OCI-M2 (cell line): ENCODE measurements around the gene JUND.

Experiments
- DNase-seq: peaks from one replicate; lab custom pipeline; 2025; ENCODE audit not compliant: unreplicated experiment; lab: John Stamatoyannopoulos, UW

JUND gene

GRCh38 chr19:18290302-18291018 lies 9.0 kb upstream of the JUND start:
- DNase-seq = no peak

- no peak for DNase-seq
Measured at GRCh38 chr19:18289471-18290301, 8.3 kb upstream of the JUND start.

GRCh38 chr19:18287836-18288772 lies 6.7 kb upstream of the JUND start:
- DNase-seq = no peak

DNA sequence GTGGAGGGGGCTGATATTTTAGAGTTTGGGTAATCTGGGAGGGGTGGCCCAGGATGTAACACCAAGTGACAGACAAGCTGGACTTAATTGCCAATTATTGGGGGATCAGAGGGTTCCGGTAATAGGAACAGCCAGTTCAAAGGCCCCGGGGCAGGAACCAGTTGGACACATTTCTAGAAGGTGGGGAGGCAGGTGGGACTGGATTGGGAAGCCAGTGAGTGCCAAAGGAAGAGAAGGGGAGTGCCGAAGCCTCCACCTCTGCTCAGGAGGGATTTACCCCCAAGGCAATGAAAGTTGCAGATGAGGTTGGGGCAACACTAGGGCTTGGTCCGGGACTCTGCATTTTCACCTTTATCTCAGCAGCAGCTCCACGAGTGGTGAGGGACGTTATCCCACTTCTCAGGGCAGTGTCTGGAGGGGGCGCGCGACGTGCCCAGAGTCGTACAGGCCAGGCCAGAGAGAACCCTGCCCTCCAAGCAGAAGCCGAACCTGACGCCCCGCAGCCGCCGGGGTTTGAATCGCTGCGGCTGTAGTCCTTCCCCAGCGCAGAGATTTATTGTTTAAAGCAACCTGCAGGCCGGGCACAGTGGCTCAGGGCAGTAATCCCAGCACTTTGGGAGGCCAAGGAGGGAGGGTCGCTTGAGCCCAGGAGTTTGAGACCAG lies 5.7 kb upstream of the JUND start:
- DNase-seq = no peak

- no peak for DNase-seq
Measured at GRCh38 chr19:18284712-18285360, 3.4 kb upstream of the JUND start.

DNA sequence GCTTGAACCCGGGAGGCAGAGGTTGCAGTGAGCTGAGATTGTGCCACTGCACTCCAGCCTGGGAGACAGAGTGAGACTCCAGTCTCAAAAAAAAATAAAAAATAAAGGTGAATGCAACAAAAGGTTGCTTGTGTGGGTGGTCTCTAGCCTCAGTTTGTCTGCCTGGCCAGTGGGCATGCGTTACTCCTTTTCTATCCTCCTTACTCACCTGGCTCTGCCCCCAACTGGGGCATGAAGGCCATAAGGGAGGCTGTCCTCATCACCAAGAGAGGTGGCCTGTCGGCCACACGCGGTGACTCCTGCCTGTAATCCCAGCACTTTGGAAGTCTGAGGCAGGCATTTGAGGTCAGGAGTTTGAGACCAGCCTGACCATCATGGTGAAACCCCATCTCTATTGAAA lies 1.9 kb upstream of the JUND start:
- no peak for DNase-seq

GRCh38 chr19:18282788-18283141 lies 1.3 kb upstream of the JUND start:
- no peak for DNase-seq

- DNase-seq = no peak
Measured at GRCh38 chr19:18282021-18282787, 782 bp upstream of the JUND start.

- no peak for DNase-seq
Measured at GRCh38 chr19:18280247-18281081, 958 bp downstream of the JUND start.

GRCh38 chr19:18279516-18280246 lies 1.7 kb downstream of the JUND start:
- DNase-seq = peak; percentile 71

- DNase-seq = no peak
Measured at GRCh38 chr19:18279266-18279515, 2.2 kb downstream of the JUND start.

DNA sequence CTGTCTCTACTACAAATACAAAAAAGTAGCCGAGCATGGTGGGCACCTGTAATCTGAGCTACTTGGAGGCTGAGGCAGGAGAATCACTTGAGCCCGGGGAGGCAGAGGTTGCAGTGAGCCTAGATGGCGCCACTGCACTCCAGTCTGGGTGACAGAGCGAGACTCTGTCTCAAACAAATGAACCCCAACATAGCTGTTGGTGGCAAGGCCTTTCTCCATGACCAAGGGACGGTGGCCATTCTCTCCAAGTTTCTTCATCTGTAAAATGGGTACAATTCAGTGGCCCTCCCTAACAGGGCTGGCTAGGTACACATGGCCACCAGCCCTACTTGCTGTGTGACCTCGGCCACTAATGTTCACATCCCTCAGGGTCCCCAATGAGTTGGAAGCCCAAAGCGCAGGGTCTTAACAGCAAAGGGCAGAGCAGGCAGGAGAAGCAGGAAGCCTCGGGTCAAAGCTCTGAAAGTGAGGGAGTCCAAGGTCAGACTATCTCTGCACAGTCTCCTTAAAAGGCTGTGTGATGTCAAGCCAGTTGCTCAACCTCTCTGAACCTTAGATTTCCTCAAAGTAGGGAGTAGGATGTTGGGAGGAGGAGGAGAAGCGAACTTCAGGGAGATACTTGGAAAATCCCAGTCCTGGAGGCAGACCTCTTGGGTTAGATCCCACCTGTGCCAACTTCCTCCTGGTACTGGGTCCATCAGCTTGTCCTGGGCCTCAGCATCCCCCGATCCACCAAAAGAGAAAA lies 2.7 kb downstream of the JUND start:
- DNase-seq = no peak

DNA sequence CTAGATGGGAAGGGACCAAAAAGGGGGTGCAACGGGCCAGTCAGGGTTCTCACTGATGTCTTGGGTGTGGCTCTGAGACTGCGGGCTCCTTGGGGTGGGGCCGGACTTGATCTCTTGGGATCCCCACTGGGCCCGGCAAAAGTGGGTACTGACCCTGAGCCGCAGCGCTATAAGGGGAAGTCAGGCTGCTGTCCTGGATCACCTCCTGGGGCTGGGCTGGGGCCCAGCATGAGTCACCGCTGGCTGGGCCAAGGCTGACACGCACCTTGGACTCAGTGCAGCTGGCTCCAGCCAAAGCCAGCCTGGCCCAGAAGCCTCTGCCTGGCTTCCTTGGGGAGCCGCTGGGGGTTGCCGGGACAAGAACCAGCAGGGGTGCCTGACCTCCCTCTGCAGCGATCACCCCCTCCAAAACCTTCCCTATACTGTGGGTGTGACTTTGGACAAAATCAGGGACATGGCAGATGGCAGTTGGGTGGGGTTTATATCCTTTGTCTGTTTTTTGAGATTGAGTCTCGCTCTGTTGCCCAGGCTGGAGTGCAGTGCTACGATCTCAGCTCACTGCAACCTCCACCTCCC lies 6.6 kb downstream of the JUND start:
- DNase-seq = no peak

DNA sequence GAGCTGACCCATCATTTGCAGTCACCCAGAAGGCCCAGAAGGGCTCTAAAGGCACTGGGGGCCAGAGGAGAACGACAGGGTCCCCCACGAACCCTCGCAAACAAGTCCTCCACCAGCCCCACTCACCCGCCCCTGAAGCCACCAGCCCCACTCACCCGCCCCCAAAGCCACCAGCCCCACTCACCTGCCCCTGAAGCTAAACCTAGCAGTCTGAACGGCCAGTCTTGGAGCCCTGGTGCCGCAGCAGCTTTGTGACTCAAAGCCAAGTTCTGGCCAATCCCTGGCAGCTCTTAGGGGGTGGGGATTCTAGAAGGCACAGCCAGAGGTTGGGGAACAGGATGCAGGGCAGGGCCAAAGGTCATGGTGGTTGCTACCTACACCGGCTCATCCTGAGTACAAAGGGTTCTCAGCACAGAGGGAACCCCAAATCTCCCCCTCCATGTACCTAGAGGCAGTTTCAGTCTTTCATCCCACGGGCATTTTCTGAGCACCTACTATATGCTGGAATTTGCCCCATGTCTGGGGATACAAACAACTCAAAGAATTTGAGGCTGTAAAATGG lies 7.1 kb downstream of the JUND start, which contains the start of gene IQCN:
Gene IQCN, minus strand, starts transcription at position 234 of the 562 bp plus-strand sequence. CDS start 4,974 bp downstream, outside the sequence.
- DNase-seq = no peak

GRCh38 chr19:18273561-18274218 lies 7.7 kb downstream of the JUND start:
- no peak for DNase-seq

- no peak for DNase-seq
Measured at GRCh38 chr19:18271433-18271841, 10.0 kb downstream of the JUND start.
